Neuronal stem cell (in vitro differentiated cells): ENCODE measurements around the gene KEAP1. TPM values are rescaled to one million over a fixed set of nuclear protein-coding genes. Genes with fewer than 3 reads are reported as not detected.

Source experiments
- small RNA-seq: library from polyadenylated mRNA; stranded (forward); fragments of <200 nt; extraction: miRNeasy Mini kit (QIAGEN cat#:217004); gene quantifications from one replicate; pipeline ENCODE3, GENCODE V24; 2013; ENCODE audit not compliant: insufficient read depth

Gene KEAP1

Small RNAs within 50 kb of the gene (small RNA-seq; reads per million reads assigned to genes)
- gene MIR1238, result not detected
- gene RNU7-140P, result not detected
